Mesenchymal stem cell (in vitro differentiated cells and primary cell): Measurements from ENCODE around the gene OR10H5.

Experiments used
- DNase-seq: peaks from one replicate; pipeline ENCODE4 v3.0.0-alpha.2; 2013
- H2AFZ ChIP-seq: one replicate; pipeline ENCODE4 v1.6.1; 2013; ENCODE audit warnings: low read depth, mild to moderate bottlenecking, control low read depth, inconsistent platforms, low read length, moderate library complexity
- H2AK5ac ChIP-seq: 2 replicates; pipeline ENCODE4 v1.6.1; 2013; ENCODE audit warnings: low read length, moderate library complexity, mild to moderate bottlenecking, inconsistent platforms; ENCODE audit not compliant: severe bottlenecking
- H2BK120ac ChIP-seq: one replicate; pipeline ENCODE4 v1.6.1; 2013; ENCODE audit warnings: low read depth, mild to moderate bottlenecking, inconsistent platforms, low read length, moderate library complexity
- H2BK12ac ChIP-seq, 2 experiments: one replicate each; pipeline ENCODE4 v1.6.1; 2013; ENCODE audit warnings: inconsistent platforms in 2 of 2, low read length in 2 of 2, mild to moderate bottlenecking in 2 of 2, moderate library complexity in 2 of 2, control low read depth in 1 of 2
- H2BK15ac ChIP-seq: one replicate; pipeline ENCODE4 v1.6.1; 2013; ENCODE audit warnings: mild to moderate bottlenecking, low read depth, inconsistent platforms; ENCODE audit not compliant: poor library complexity, severe bottlenecking
- H2BK5ac ChIP-seq: 2 replicates; pipeline ENCODE4 v1.6.1; 2013; ENCODE audit warnings: low read depth, mild to moderate bottlenecking, low read length, control low read depth, inconsistent platforms; ENCODE audit not compliant: poor library complexity, severe bottlenecking
- H3K14ac ChIP-seq, 2 experiments: one replicate each; pipeline ENCODE4 v1.6.1; 2013; ENCODE audit warnings: inconsistent platforms in 2 of 2, low read length in 2 of 2, control low read depth in 1 of 2, mild to moderate bottlenecking in 1 of 2, moderate library complexity in 1 of 2
- H3K18ac ChIP-seq, 2 experiments: one replicate each; pipeline ENCODE4 v1.6.1; 2013; ENCODE audit warnings: inconsistent platforms in 2 of 2, low read length in 2 of 2, control low read depth in 1 of 2, low read depth in 1 of 2, mild to moderate bottlenecking in 1 of 2
- H3K23ac ChIP-seq, 2 experiments: one replicate each; pipeline ENCODE4 v1.6.1; 2013; ENCODE audit warnings: inconsistent platforms in 2 of 2, low read length in 2 of 2, mild to moderate bottlenecking in 2 of 2, moderate library complexity in 2 of 2, control low read depth in 1 of 2
- H3K27ac ChIP-seq: 2 replicates; pipeline ENCODE4 v1.5.1; 2013; ENCODE audit warnings: mild to moderate bottlenecking, moderate library complexity, low read length, control low read depth, inconsistent platforms; ENCODE audit not compliant: poor library complexity, severe bottlenecking
- H3K27me3 ChIP-seq, 2 experiments: 2 replicates each; pipeline versions ENCODE4 v1.6.1 to v1.7.0; 2013; ENCODE audit warnings: low read length in 2 of 2, mild to moderate bottlenecking in 2 of 2, moderate library complexity in 2 of 2, control low read depth in 1 of 2, inconsistent platforms in 1 of 2; ENCODE audit not compliant: control insufficient read depth in 1 of 2, insufficient read depth in 1 of 2
- H3K36me3 ChIP-seq, 2 experiments: 2 replicates each; pipeline versions ENCODE4 v1.6.1 to v1.7.0; 2013; ENCODE audit warnings: low read length in 2 of 2, control low read depth in 1 of 2, inconsistent platforms in 1 of 2, low read depth in 1 of 2, mild to moderate bottlenecking in 1 of 2; ENCODE audit not compliant: insufficient read depth in 2 of 2, control insufficient read depth in 1 of 2
- H3K4ac ChIP-seq, 2 experiments: one replicate each; pipeline ENCODE4 v1.6.1; 2013; ENCODE audit warnings: inconsistent platforms in 2 of 2, low read length in 2 of 2, mild to moderate bottlenecking in 2 of 2, moderate library complexity in 2 of 2, control low read depth in 1 of 2, low read depth in 1 of 2
- H3K4me1 ChIP-seq: 2 replicates; pipeline ENCODE4 v1.6.1; 2013; ENCODE audit warnings: low read depth, low read length, control low read depth; ENCODE audit not compliant: control insufficient read depth, insufficient read depth
- H3K4me2 ChIP-seq: 2 replicates; pipeline ENCODE4 v1.6.1; 2013; ENCODE audit warnings: low read length, mild to moderate bottlenecking, inconsistent platforms; ENCODE audit not compliant: poor library complexity, severe bottlenecking
- H3K4me3 ChIP-seq, 2 experiments: 2 replicates each; pipeline versions ENCODE4 v1.5.1 to v1.7.0; 2013; ENCODE audit warnings: low read length in 2 of 2, mild to moderate bottlenecking in 2 of 2, control low read depth in 1 of 2, low read depth in 1 of 2; ENCODE audit not compliant: insufficient read depth in 1 of 2
- H3K79me1 ChIP-seq: replicated peaks from 2 replicates; pipeline ENCODE4 v1.6.1; 2013; ENCODE audit warnings: mild to moderate bottlenecking, control low read depth, low read length, inconsistent platforms; ENCODE audit not compliant: poor library complexity, severe bottlenecking
- H3K9ac ChIP-seq: 2 replicates; pipeline ENCODE4 v1.7.0; 2013; ENCODE audit warnings: mild to moderate bottlenecking, low read length, moderate library complexity
- H3K9me3 ChIP-seq: 2 replicates; pipeline ENCODE4 v1.7.0; 2013; ENCODE audit warnings: mild to moderate bottlenecking, low read length; ENCODE audit not compliant: control insufficient read depth
- H4K8ac ChIP-seq: one replicate; pipeline ENCODE4 v1.6.1; 2013; ENCODE audit warnings: inconsistent platforms, mild to moderate bottlenecking, low read length, moderate library complexity
- H4K91ac ChIP-seq: one replicate; pipeline ENCODE4 v1.6.1; 2013; ENCODE audit warnings: mild to moderate bottlenecking, low read length, inconsistent platforms
- WGBS: methylation state at CpG from one replicate; pipeline ENCODE4 v1.1.7; 2013; ENCODE audit warnings: mixed read lengths; 5-methylcytosine and 5-hydroxymethylcytosine counted together

Gene OR10H5

DNA sequence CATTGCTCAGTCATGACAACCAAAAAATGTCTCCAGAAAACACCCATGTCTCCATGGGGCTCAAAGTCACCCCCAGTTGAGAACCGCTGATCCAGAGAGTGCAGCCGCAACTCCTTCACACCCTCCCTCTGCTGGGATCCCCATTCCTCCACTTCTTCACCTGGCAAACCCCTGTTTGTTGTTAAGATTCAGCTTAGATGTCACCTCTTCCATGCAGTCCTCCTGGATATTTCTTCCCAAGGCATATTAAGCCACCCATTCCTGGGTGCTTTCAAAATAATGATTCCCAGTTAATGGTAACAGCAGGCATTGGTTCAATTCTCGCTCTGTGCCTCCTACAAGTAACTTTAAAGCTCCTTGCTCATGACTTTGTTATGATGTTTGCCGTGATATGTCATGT, 24.0 kb downstream of the OR10H5 start:
- Histone ChIP-seq H2BK5ac (no peak overlapping the region), H3K27ac (no peak overlapping the region), H3K36me3 (no peaks in the 10 kb centered on the region), H3K4ac (no peak overlapping the region), H2BK120ac (no peak overlapping the region), H2AFZ (no peak overlapping the region), H3K9ac (no peak overlapping the region), H3K14ac (no peak overlapping the region), H2BK15ac (no peak overlapping the region), H3K4me1 (no peaks in the 10 kb centered on the region), H3K18ac (no peak overlapping the region), H2AK5ac (no peak overlapping the region), H2BK12ac (no peak overlapping the region), H3K4me3 (no peak overlapping the region), H4K8ac (no peak overlapping the region), H3K9me3 (no peaks in the 10 kb centered on the region), H3K27me3 (peaks cover 0 to 33% of the 10 kb centered on the region in 2 experiments), H4K91ac (no peak overlapping the region), H3K23ac (no peak overlapping the region), H3K79me1 (no peaks in the 10 kb centered on the region), H3K4me2 (no peak overlapping the region)
- DNase-seq, result no peak
- WGBS, result 67% methylated on average over 4 of the region's 4 CpGs

DNA sequence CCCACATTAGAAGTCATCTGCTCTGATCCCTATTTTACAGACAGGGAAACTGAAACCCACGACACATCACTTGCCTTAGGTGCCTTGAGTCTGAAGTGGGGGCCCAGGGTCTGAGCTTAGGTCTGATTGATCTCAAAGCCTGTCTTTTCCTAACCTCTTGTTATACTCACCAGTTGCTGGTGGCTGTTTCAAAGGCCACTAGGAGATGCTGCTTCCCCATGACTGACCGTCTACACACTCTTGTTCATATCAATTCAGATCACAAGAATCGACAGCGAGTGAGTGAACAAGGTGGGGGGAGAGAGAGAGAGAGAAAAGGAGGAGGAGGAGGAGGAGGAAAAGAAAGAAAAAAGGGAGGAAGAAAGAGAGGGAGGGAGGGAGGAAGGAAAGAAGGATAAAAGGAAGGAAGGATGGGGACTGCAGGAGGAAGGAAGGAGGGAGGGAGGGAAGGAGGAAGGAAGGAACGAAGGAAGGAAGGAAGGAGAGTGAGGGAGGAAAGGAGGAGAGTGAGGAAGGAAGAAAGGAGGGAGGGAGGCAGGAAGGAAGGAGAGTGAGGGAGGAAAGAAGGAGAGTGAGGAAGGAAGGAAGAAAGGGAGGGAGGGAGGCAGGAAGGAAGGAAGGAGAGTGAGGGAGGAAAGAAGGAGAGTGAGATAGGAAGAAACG, 24.7 kb downstream of the OR10H5 start:
- 18% methylated on average over 5 of the region's 6 CpGs for WGBS
- Histone ChIP-seq H2AFZ (no peak overlapping the region), H3K27ac (no peak overlapping the region), H3K4me1 (no peaks in the 10 kb centered on the region), H3K9ac (no peak overlapping the region), H2BK12ac (no peak overlapping the region), H2BK120ac (no peak overlapping the region), H3K23ac (no peak overlapping the region), H2BK15ac (no peak overlapping the region), H3K4ac (no peak overlapping the region), H4K8ac (no peak overlapping the region), H2AK5ac (no peak overlapping the region), H3K79me1 (no peaks in the 10 kb centered on the region), H3K4me2 (no peak overlapping the region), H3K9me3 (no peaks in the 10 kb centered on the region), H3K27me3 (peaks cover 0 to 33% of the 10 kb centered on the region in 2 experiments), H3K36me3 (no peaks in the 10 kb centered on the region), H3K18ac (no peak overlapping the region), H3K14ac (no peak overlapping the region), H3K4me3 (no peak overlapping the region), H4K91ac (no peak overlapping the region), H2BK5ac (no peak overlapping the region)
- DNase-seq, result no peak

DNA sequence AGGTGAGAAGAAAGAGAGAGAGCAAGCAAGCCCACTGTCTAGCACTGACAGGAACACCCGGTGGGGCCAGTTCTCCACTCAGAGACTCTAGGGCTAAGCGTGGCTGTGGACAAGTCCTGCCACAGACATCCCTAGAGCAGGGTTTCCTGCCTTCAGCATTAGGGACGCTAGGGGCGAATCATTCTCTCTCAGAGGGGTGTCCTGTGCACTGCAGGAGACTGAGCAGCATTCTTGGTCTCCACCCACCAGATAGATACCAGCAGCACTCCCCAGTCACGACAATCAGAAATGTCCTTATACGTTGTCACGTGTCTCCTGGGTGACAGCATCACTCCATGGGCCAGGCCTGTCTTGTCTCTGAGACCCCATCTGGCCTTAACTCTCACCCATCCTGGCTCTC, 26.5 kb downstream of the OR10H5 start:
- whole genome bisulfite sequencing, result 51% methylated on average over 7 of the region's 7 CpGs
- Histone ChIP-seq H3K27ac (no peak overlapping the region), H4K91ac (no peak overlapping the region), H2AFZ (no peak overlapping the region), H2AK5ac (no peak overlapping the region), H3K27me3 (peaks cover 0 to 33% of the 10 kb centered on the region in 2 experiments), H2BK15ac (no peak overlapping the region), H3K4me1 (no peaks in the 10 kb centered on the region), H4K8ac (no peak overlapping the region), H2BK5ac (no peak overlapping the region), H3K9me3 (no peaks in the 10 kb centered on the region), H3K4ac (no peak overlapping the region), H3K4me3 (no peak overlapping the region), H3K14ac (no peak overlapping the region), H3K9ac (no peak overlapping the region), H3K23ac (no peak overlapping the region), H3K36me3 (no peaks in the 10 kb centered on the region), H2BK12ac (no peak overlapping the region), H3K4me2 (no peak overlapping the region), H3K79me1 (no peaks in the 10 kb centered on the region), H3K18ac (no peak overlapping the region), H2BK120ac (no peak overlapping the region)
- no peak for DNase-seq

DNA sequence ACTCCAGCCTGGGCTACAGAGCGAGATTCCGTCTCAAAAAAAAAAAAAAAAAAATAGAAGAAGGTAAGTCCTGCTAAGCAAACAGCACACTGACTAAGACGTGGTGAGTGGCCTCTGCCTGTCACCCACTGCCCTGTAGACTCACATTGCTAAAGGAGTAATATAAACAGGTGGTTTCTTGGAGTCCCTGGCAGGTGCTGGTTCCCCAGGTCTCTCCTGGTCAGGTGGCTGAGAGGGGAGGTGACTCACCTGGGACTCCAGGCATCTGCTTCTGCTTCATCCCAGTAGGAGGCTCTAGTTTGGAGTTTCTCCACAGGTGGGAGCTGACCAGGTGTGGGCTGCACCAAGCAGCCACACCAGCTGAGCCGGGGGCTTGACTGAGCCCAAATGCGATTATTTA, 27.8 kb downstream of the OR10H5 start, which contains the start of gene OR10H1:
TSS of gene OR10H1 (minus strand) at position 359 of the 400 bp plus-strand sequence. CDS start 7,627 bp downstream, outside the sequence.
- Histone ChIP-seq H3K4ac (no peak within 1 kb of the TSS), H3K27ac (no peak within 1 kb of the TSS), H2BK15ac (no peak within 1 kb of the TSS), H3K79me1 (no peaks in the 10 kb centered on the region), H2AFZ (no peak within 1 kb of the TSS), H3K23ac (no peak within 1 kb of the TSS), H2BK5ac (no peak within 1 kb of the TSS), H3K14ac (no peak within 1 kb of the TSS), H2BK120ac (no peak within 1 kb of the TSS), H2AK5ac (no peak within 1 kb of the TSS), H3K18ac (no peak within 1 kb of the TSS), H2BK12ac (no peak within 1 kb of the TSS), H3K36me3 (no peaks in the 10 kb centered on the region), H3K9ac (no peak within 1 kb of the TSS), H3K27me3 (peaks cover 0 to 33% of the 10 kb centered on the region in 2 experiments), H3K4me2 (no peak within 1 kb of the TSS), H3K9me3 (no peaks in the 10 kb centered on the region), H4K8ac (no peak within 1 kb of the TSS), H4K91ac (no peak within 1 kb of the TSS), H3K4me3 (no peak within 1 kb of the TSS), H3K4me1 (no peaks in the 10 kb centered on the region)
- 92% methylated on average over 4 of the region's 5 CpGs for WGBS
- DNase-seq, result no peak
